Measurements from ENCODE around the gene S100P. TPM values are rescaled to one million over a fixed set of nuclear protein-coding genes. Genes with fewer than 3 reads are reported as not detected.

S100P gene
- total RNA-seq, result 19.9 and 208 TPM in 2 replicates

DNA sequence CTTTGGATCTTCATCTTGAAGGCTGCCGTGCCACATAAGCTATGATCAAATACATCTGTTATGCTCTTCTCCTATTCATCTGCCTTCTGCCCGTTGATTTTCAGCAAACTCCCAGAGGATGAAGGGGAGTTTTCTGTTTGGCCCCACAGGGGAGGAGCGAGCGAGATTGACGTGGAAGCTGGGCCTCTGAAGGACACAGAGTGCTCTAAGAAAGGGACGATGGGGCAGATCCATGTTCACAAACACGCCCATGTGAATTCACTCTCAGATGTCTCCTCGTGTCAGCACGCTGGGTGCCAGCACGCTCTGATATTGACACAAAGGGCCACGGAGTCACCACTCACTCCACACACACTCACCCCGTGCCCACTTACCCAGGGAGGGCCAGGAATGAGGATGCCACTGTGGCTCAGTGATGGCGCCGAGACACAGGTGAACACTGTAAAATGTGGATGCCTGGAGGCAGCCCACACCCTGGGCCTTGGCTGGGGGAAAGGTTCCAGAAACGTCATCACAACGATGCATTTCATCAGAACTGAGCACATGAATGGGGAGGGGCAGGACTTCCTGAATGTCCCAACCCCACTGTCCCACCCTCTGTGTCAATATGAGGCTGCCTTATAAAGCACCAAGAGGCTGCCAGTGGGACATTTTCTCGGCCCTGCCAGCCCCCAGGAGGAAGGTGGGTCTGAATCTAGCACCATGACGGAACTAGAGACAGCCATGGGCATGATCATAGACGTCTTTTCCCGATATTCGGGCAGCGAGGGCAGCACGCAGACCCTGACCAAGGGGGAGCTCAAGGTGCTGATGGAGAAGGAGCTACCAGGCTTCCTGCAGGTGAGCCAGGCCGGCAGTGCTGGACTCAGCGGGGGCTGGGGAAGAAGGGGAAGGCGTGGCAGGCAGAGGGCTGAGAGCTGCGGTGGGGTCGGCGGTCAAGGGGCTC, at the start of gene S100P:
S100P (plus strand) TSS at position 648 of the 946 bp plus-strand sequence; CDS start at position 703, 55 bp downstream.

DNA sequence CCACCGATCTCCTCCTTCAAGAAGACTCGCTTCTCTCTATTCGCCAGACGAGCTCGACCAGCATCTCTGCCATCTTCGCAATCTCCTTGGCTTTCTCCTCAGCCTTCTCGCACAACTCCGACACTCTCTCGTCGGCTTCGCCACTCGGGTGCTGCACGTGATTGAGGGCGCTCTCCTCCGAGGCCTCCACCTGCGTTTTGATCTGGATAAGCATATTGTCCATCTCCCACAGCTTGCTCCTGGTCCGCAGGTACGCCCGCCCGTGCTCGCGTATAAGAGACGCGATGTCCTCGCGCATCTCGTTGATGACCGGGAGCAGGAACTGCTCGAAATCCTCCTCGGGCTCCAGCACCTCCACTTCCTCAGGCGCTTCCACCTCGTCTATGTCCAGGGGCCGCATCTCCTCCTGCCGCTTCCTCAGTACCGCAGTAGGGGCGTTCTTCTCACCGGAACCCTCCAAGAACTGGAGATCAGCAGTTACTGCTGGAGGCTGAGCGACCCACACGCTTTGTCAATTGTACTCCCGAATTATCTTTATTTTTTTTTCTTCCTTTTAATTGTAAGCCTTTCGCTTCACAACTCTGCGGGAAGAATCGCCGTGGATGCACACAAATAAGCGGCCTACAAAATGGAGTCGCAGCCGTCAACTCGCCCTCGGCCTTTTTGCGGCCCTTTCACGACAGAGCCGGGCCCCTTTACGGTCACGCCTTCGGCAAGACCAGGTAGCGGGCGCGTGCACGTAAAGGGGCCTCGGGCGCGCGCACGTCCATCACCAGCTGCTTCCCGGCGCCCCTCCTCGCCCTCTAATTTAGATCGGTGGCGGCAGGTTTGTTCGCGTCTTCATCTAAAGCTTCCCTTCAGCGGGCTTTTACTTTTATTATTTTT, 15.8 kb downstream of the S100P start, which contains the start of gene MRFAP1L1:
MRFAP1L1 (minus strand) TSS at position 636 of the 885 bp plus-strand sequence; CDS start at position 400, 236 bp downstream.

DNA sequence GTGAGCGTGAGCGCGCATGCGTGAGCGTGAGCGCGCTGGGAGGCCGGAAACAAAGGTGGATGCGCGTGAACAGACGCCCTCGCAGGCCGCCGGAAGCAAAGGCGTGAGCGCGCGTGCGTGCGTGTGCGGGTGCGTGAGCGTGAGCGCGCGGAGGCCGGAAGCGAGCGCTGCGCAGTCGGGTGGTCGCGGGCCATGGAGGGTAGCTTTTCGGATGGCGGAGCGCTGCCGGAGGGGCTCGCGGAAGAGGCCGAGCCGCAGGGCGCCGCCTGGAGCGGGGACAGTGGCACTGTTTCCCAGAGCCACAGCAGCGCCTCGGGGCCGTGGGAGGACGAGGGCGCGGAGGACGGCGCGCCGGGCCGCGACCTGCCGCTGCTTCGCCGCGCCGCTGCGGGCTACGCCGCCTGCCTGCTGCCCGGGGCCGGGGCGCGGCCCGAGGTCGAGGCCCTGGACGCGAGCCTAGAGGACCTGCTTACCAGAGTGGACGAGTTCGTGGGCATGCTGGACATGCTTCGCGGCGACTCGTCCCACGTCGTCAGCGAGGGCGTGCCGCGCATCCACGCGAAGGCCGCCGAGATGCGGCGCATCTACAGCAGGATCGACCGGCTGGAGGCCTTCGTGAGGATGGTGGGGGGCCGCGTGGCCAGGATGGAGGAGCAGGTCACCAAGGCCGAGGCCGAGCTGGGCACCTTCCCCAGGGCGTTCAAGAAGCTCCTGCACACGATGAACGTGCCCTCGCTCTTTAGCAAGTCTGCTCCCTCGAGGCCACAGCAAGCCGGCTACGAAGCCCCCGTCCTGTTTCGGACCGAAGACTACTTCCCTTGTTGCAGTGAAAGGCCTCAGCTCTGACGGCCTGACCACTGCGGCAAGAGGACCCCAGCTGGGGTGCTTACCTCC, 22.6 kb downstream of the S100P start, which contains the start of gene BLOC1S4:
BLOC1S4 (plus strand) TSS at position 157 of the 894 bp plus-strand sequence; CDS start at position 193, 36 bp downstream.

Other genes starting within 250 kb of the S100P start
- 2.7 and 17.4 TPM in 2 replicates for gene PPP2R2C, start 221.3 kb upstream of the S100P start, total RNA-seq
- 6.2 and 30.4 TPM in 2 replicates for gene MAN2B2, start 118.7 kb upstream of the S100P start, total RNA-seq
- 117 and 142 TPM in 2 replicates for gene MRFAP1, start 53.2 kb upstream of the S100P start, total RNA-seq
- gene MRFAP1L1, start 16.0 kb downstream of the S100P start, total RNA-seq, result 55.4 and 60.4 TPM in 2 replicates
- gene BLOC1S4, start 22.3 kb downstream of the S100P start, total RNA-seq, result 12.6 and 13.7 TPM in 2 replicates
- 26.0 and 31.5 TPM in 2 replicates for gene KIAA0232, start 88.8 kb downstream of the S100P start, total RNA-seq
- 139 and 151 TPM in 2 replicates for gene TBC1D14, start 215.9 kb downstream of the S100P start, total RNA-seq

All from nasal cavity respiratory epithelium epithelial cell of viscerocranial mucosa (primary cell).